ENCODE results near the gene REG1A.

REG1A gene

GRCh38 chr2:79131687-79132086, 11.4 kb downstream of the REG1A start:
- Mint-ChIP-seq H3K4me3 (no peak overlapping the region), H3K36me3 (ENCODE audit: insufficient read depth) (peaks cover 2% of the 10 kb centered on the region)
- no peak for DNase-seq (ENCODE audit: low spot score in 2 of 2)

GRCh38 chr2:79138385-79138784, 18.1 kb downstream of the REG1A start:
- ATAC-seq (replicated peaks; ENCODE audit: extremely low read depth, poor library complexity, severe bottlenecking) (no peak), DNase-seq (ENCODE audit: low spot score in 2 of 2) (no peak)
- Mint-ChIP-seq H3K4me1 (no peaks in the 10 kb centered on the region), H3K4me3 (no peak overlapping the region), H3K36me3 (ENCODE audit: insufficient read depth) (no peaks in the 10 kb centered on the region), H3K27me3 (no peaks in the 10 kb centered on the region), H3K9me3 (peaks cover 26% of the 10 kb centered on the region), H3K27ac (ENCODE audit: low read depth) (no peak overlapping the region)

More at GRCh38 chr2:79131687-79132086, 11.4 kb downstream of the REG1A start:
- Mint-ChIP-seq H3K27ac (ENCODE audit: low read depth) (no peak overlapping the region), H3K4me1 (no peaks in the 10 kb centered on the region), H3K27me3 (no peaks in the 10 kb centered on the region), H3K9me3 (peaks cover 43% of the 10 kb centered on the region)
- no peak for ATAC-seq (replicated peaks; ENCODE audit: extremely low read depth, poor library complexity, severe bottlenecking)

- Mint-ChIP-seq H3K4me1 (no peaks in the 10 kb centered on the region), H3K27ac (ENCODE audit: low read depth) (no peak overlapping the region), H3K27me3 (no peaks in the 10 kb centered on the region), H3K4me3 (no peak overlapping the region), H3K36me3 (ENCODE audit: insufficient read depth) (no peaks in the 10 kb centered on the region), H3K9me3 (peaks cover 21% of the 10 kb centered on the region)
- ATAC-seq (replicated peaks; ENCODE audit: extremely low read depth, poor library complexity, severe bottlenecking), result no peak
- no peak for DNase-seq (ENCODE audit: low spot score in 2 of 2)
Observed at GRCh38 chr2:79139423-79139822, 19.1 kb downstream of the REG1A start.

GRCh38 chr2:79155826-79156476, 35.7 kb downstream of the REG1A start:
- ATAC-seq (replicated peaks; ENCODE audit: extremely low read depth, poor library complexity, severe bottlenecking), result no peak
- H3K4me3 Mint-ChIP-seq, result no peak overlapping the region
- H3K9me3 Mint-ChIP-seq, result peaks cover 13% of the 10 kb centered on the region
- no peak overlapping the region for H3K27ac Mint-ChIP-seq (ENCODE audit: low read depth)
- no peak for DNase-seq (ENCODE audit: low spot score in 2 of 2)
- no peaks in the 10 kb centered on the region for H3K27me3 Mint-ChIP-seq
- no peaks in the 10 kb centered on the region for H3K4me1 Mint-ChIP-seq
- no peaks in the 10 kb centered on the region for H3K36me3 Mint-ChIP-seq (ENCODE audit: insufficient read depth)

GRCh38 chr2:79159030-79159429, 38.7 kb downstream of the REG1A start:
- Mint-ChIP-seq H3K27me3 (no peaks in the 10 kb centered on the region), H3K36me3 (ENCODE audit: insufficient read depth) (no peaks in the 10 kb centered on the region), H3K27ac (ENCODE audit: low read depth) (no peak overlapping the region), H3K4me1 (no peaks in the 10 kb centered on the region), H3K4me3 (no peak overlapping the region), H3K9me3 (peaks cover 13% of the 10 kb centered on the region)
- ATAC-seq (replicated peaks; ENCODE audit: extremely low read depth, poor library complexity, severe bottlenecking) (no peak), DNase-seq (ENCODE audit: low spot score in 2 of 2) (no peak)

GRCh38 chr2:79159653-79160052, 39.4 kb downstream of the REG1A start, which contains the start of gene REG3A:
TSS of gene REG3A (minus strand) at chr2:79159753. CDS start at chr2:79159405, 348 bp downstream.
- H3K4me1 Mint-ChIP-seq, result no peaks in the 10 kb centered on the region
- no peaks in the 10 kb centered on the region for H3K27me3 Mint-ChIP-seq
- ATAC-seq (replicated peaks; ENCODE audit: extremely low read depth, poor library complexity, severe bottlenecking), result no peak
- peaks cover 20% of the 10 kb centered on the region for H3K9me3 Mint-ChIP-seq
- H3K27ac Mint-ChIP-seq (ENCODE audit: low read depth), result no peak within 1 kb of the TSS
- no peaks in the 10 kb centered on the region for H3K36me3 Mint-ChIP-seq (ENCODE audit: insufficient read depth)
- no peak within 1 kb of the TSS for H3K4me3 Mint-ChIP-seq
- DNase-seq (ENCODE audit: low spot score in 2 of 2), result no peak

- DNase-seq (ENCODE audit: low spot score in 2 of 2), result no peak
- H3K27me3 Mint-ChIP-seq, result no peaks in the 10 kb centered on the region
- H3K4me1 Mint-ChIP-seq, result no peaks in the 10 kb centered on the region
- no peak overlapping the region for H3K27ac Mint-ChIP-seq (ENCODE audit: low read depth)
- H3K9me3 Mint-ChIP-seq, result peaks cover 23% of the 10 kb centered on the region
- ATAC-seq (replicated peaks; ENCODE audit: extremely low read depth, poor library complexity, severe bottlenecking), result no peak
- H3K36me3 Mint-ChIP-seq (ENCODE audit: insufficient read depth), result no peaks in the 10 kb centered on the region
- H3K4me3 Mint-ChIP-seq, result no peak overlapping the region
Observed at GRCh38 chr2:79162132-79162531, 41.8 kb downstream of the REG1A start.

- ATAC-seq (replicated peaks; ENCODE audit: extremely low read depth, poor library complexity, severe bottlenecking) (no peak), DNase-seq (ENCODE audit: low spot score in 2 of 2) (no peak)
- Mint-ChIP-seq H3K4me1 (no peaks in the 10 kb centered on the region), H3K27ac (ENCODE audit: low read depth) (no peak overlapping the region), H3K9me3 (peaks cover 22% of the 10 kb centered on the region), H3K27me3 (no peaks in the 10 kb centered on the region), H3K36me3 (ENCODE audit: insufficient read depth) (no peaks in the 10 kb centered on the region), H3K4me3 (no peak overlapping the region)
Observed at GRCh38 chr2:79162801-79163200, 42.5 kb downstream of the REG1A start.

GRCh38 chr2:79171348-79171958, 51.2 kb downstream of the REG1A start:
- Mint-ChIP-seq H3K27me3 (no peaks in the 10 kb centered on the region), H3K36me3 (ENCODE audit: insufficient read depth) (peaks cover 2% of the 10 kb centered on the region), H3K4me3 (no peak overlapping the region), H3K27ac (ENCODE audit: low read depth) (no peak overlapping the region), H3K9me3 (peaks cover 32% of the 10 kb centered on the region), H3K4me1 (no peaks in the 10 kb centered on the region)
- ATAC-seq (replicated peaks; ENCODE audit: extremely low read depth, poor library complexity, severe bottlenecking) (no peak), DNase-seq (ENCODE audit: low spot score in 2 of 2) (no peak)

Data from central memory CD8-positive, alpha-beta T cell (primary cell).